Activated T-cell treated with anti-CD3 and anti-CD28 coated beads for 24 hours (primary cell): Measurements from ENCODE around the gene CHL1.

Experiments used
- DNase-seq: peaks from one replicate; pipeline ENCODE4 v3.0.0-alpha.2; 2020; ENCODE audit warnings: low read depth

Gene CHL1

DNA sequence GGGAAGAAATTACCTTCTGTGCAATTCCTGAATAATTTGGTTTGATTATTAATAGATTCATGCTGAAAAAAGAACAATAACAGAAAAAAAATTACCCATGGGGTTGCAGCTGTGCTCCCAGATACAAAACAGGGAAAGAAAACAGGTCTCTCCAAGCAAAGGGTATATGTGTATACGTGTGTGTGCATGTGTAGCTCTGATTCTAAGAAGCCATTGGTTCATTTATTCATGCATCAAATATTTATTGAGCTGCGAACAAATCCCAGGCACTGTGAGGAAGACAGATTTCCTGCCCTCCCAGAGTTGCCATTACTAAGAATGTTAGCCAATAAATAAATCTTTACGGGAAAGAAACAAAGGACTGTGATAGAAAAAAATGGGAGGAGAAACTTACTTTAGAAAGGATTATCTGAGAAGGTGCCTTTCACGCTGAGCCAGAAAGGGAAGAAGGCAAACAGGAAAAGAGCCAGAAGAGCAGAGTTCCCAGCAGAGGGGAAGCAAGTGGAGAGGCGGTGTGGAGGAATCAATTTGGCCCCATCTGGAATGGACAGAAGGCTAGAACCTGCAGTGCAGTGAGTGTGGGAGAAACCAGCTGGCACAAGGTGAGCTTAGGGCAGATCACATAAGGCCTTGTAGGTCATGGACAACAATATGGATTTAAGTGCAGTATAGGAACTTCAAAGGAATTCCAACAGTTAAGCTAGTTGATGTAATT lies 20.7 kb downstream of the CHL1 start:
- DNase-seq, result no peak

DNA sequence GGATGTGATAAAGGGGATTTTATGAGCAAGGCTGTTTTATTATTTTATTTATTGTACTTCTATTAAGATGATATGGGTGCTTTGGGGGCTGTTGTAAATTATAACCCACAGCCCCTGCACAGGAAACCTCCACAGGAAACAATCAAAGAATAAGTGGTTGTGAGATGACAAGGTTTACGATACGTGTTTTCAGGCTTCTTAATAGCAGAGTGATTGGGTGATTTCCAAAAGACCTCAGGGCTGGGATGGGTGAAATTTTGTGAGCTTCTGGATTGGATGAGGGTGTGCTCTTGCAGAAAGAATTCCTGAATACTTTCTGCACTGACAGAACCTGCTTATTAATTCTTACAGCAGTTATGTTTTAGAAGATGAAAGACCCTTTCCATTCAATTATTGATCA lies 21.4 kb downstream of the CHL1 start:
- no peak for DNase-seq

DNA sequence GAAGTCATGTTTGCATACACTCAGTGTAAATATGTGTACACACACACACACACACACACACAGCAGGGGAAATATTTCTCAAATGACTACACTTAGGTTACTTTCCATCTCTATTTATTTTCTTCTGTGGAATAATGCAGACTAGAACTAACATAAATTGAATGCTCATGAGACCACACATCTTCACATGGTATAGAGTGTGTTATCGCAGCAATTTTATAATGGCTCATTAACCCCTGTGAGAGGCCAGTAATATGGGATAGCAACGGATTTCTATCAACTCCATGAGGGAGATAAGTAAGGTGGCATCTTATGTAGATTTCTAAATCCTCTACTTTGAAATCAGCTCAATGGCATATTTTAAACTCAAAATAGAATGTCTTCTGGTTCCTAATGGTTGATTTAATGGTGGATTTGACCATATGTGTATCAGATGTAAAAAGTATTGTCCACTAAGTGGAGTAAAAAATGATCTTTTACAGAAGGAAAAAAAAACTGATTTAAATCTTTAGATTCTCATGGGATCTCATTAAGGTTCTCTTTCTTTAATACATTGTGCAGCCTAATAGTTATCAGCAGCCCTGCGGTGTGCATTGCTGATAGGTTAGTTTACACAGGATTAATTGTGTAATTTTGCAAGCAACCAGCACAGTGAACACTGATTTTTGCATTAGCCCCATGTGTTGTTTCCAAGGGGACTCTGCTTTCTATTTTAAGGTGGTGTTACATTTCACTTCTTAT lies 32.0 kb downstream of the CHL1 start:
- no peak for DNase-seq

DNA sequence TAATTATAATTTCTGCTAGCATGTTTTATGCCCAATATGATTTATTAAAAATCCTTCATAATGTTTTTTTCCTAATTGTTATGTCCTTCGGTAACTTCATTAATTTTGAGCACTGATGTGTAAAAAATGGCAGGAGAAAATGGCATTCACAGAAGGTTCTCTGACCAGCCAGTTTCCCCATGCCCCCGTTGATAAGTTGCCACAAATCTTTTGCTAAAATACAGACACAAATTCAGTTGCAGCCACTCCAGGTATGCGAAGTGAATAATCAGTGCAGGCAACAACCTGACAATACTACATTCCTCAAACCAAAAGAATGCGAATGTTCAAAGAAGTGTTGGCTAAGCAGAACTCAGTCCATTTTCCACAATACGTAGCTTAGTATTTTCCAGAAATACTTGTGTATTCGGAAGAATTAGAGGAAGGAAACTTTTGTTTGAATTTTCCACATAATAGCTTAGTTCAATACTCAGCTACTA lies 32.7 kb downstream of the CHL1 start:
- DNase-seq, result no peak

DNA sequence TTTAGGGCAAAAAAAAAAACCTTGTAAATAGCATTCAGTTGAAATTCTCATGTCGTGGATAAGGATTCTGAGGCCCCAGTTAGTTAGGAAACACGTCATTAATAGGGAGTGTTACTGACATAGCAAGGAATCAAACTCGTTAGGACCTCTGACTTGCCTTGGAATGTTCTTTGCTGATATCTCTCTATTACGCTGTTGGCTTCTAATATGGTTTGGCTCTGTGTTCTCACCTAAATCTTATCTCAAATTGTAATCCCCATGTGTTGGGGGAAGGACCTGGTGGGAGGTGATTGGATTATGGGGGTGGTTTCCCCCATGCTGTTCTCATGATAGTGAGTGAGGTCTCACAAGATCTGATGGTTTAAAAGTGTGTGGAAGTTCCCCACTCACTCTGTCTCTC lies 40.3 kb downstream of the CHL1 start:
- no peak for DNase-seq

DNA sequence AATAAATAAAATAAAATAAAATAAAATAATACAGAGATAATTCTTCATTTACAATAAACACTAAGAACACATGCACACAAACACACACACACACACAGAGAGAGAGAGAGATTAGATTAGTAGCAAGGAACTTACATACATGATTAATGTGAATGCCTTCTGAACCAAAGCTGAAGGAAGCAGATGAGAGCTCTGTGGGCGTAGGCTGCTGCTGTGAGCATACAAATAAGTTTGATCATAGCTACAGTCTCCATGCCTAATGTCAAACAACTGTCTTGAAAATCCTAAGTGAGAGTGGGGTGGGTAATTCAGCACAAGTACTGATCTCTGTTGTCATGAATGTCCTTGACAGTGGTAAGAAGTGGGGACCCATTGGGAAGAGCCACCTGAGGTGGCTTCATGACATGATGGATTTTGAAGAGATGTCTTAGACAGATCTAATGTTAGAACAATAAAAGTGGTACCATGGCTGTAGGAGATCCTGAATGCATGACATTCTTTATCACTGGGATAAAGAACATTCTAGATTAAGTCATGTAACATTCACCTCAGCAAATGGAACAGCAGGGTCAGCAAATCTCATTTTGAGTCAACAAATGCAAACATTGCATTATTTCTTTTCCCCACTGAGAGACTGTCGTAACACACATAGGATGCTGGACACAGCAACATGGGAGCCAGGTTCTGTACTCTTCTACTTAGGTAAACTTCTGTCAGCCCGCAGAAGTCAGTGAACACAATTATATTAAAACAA lies 46.2 kb downstream of the CHL1 start:
- no peak for DNase-seq

DNA sequence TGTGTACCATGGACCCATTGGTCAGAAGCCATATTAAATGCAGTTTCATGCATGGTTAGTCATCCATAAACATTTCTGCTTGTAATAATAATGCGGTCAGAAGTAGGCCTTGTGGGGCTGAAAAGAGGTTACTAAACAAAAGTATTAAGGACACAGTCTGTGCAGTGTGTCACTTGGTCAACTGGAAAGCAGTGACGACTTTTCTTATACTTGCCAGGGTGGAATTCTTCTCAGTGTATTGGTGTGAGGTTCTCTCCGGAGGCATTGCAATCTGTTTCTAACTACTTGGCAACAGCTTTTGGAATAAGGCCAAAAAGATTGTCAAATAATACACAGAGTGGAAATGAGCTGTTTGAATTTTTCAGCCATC lies 46.8 kb downstream of the CHL1 start:
- no peak for DNase-seq

DNA sequence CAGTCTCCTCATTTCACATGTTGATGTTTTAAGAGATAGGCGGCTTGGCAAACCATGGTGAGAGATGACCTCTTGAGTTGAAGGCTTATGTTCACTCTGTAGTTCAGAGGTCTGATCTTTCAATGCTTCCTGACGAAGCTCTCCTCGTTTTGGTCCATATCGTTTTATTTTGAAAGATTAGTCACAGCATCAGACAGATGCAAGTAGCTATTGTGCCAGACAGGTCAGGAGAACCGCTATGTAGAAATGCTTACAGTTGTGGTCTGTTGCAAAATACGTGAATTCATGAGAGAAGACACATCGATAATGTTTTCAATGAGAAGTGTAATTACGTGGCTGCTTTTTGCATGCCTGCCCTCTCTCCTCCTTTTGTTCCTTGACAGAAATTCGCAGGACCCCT lies 47.5 kb downstream of the CHL1 start:
- no peak for DNase-seq

DNA sequence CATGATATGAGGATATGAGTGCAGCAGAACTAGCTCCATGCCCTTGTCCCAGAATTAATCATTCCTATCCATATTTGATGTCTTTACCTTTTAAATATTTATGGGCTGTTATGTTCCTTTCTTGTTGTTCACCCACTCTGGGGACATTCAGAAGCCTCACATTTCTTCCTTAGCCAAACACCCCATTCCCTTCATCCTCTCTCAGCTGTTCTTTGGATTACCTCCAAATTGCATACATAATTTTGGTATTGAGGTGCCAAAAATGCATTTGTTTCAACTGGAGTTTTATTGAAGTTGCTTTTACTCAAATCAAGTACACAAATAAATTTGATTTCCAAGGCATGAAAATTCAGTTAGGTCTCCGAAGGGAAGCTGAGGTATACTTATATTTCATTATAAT lies 51.4 kb downstream of the CHL1 start:
- no peak for DNase-seq

DNA sequence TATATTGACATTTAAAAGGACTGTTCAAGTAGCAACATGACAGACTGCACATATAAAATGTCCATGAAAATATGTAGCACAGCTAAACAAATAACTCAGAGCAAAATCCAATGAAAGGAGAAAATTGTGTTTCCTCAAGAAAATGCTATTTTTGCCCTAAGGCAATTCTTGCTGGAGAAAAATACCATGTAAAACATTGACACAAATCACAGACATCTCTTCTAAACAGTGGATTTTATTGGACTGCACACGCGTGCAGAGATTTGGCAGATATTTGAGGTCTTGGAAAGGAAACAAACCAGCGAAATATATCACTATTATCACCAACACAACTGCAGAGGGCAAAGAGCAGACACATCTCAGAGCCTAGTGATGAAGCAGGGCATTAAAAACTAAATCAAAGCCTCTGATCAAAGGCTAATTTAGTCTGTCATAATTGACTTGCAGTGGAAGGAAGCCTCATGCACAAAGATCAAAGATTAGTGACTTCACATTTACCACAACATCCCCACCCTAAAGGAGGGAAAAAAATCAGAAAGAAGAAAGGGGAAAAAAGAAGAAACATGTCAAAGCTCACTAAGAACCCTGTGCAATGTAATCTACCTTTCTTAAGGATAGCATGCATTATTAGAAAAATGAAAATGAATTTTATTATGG lies 52.4 kb downstream of the CHL1 start:
- no peak for DNase-seq

DNA sequence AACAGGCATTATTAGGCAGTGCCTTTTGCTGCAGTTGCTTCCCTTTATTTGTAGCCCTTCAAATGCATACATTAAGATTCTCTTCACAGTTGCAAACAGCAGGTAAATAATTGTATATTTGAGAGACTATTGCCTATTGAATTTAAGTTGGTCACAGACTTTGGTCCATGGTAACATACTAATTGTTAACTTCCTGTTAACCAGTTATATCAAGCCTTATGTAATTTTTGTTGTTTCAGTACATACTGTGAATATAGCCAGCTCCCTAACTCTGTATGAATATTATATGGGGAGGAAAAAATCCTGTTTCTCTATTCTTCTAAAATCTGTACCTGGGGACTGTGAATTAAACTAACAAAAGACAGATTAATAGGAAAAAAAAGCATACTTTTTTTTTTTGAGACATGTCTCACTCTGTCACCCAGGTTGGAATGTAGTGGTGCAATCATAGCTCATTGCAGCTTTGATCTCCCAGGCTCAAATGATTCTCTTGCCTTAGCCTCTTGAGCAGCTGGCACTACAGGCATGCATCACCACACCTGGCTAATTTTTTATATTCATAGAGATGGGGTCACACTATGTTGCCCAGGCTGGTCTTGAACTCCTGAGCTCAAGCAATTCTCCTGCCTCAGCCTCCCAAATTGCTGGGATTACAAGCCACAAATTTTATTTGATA lies 53.2 kb downstream of the CHL1 start:
- DNase-seq, result no peak

DNA sequence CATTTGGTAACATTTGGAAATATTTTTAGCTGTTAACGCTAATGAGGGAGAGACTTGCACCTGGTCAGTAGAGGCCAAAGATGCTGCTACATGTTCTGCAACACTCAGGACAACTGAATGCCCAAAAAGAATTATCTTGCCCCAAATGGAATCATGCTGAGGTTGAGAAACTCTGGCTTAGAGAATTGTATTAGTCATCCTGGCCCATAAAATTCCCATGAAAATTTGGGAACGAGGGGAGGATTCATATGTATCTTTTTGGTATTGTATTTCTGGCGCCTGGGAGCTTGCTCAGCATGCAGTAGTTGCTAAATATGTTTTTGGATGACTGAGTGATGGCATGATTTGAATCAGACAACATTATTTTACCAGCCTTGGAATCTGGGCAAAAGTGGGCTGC lies 59.9 kb downstream of the CHL1 start:
- DNase-seq, result no peak

DNA sequence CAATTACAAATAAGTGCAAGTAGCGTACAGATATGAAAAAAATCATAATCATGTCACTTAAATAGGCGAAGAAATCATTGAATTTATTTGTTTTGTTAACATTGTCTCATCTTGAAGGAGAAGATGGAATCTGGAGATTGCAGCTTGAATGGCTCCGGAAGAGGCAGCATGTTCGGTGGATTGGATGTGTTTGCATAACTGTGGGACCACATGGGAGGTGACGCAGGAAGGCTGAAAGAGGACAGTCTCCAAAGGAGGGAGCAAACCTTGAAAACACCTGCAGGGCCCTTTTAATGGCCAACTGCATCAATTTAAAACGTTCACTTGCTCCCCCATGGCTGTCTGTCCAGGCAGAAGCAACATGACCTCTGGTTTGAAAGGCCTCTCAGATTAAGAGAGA lies 61.3 kb downstream of the CHL1 start:
- DNase-seq, result no peak

DNA sequence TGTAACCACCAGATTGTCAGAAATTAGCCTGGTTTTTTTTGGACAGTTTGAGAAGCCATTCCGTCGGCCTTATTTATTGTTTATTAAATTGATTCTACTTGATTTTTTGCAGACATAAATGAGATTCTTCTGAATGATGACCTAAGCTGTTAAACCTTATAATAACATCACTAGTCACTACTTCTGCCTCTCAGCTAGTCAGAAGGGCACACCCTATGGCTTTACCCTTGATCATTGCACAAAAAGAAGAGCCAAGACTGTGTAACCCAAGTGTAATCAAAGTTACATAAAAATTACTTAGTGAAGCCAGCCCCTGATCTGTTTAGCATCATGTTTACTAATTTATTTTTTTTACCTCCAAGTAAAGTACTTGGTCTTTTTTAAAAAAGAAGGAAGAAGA lies 64.3 kb downstream of the CHL1 start:
- no peak for DNase-seq

DNA sequence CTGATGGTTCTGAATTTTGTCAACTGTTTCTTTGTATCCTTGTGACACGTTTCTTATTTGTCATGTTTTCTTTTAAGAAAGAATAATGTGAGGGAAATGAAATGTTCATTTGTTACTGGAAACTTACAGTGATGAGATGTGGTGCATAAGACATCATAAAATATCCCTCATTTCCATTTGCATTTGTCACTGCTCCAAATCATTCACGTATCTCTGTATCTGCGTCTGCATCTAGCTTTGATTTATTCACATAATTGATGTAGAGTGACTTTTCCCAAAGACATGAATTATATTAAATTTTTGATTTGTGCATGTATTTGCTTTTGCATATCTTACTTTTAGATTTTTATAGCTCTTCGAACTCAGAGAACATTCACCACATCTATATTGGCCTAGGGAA lies 66.8 kb downstream of the CHL1 start:
- DNase-seq, result no peak

DNA sequence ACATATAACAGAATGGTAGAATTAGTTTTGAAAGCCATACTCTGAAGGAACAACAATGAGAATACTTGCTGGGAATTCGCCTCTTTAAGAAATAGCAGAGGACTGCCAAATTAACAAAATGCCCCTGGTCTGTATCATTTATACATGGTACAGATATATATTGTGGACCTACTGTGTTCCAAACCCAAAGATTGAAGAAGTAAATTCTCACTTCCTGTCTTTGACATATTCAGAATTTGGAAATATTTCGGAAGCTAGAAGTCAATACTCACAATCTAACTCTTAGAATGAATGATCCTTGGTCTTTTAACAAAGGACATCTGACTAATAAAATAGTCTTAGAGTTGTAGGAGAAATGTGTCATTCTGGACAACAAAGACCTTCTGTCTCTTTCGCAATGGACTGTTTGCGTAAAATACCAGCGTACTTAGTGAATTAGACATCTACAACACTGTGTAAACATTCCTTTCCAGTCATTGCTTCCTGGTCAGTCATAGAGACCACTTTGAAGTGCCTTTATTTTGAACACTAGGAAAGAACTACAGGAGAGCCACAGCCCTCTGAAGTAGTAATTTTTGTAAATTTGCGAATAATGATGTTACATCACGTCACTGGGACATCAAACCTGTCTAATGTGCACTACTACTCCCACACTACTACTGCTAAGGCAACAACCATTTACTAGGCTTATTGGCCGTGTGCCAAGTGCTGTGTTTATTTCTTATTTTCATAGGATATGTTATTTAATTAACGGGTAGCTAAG lies 68.0 kb downstream of the CHL1 start:
- no peak for DNase-seq

DNA sequence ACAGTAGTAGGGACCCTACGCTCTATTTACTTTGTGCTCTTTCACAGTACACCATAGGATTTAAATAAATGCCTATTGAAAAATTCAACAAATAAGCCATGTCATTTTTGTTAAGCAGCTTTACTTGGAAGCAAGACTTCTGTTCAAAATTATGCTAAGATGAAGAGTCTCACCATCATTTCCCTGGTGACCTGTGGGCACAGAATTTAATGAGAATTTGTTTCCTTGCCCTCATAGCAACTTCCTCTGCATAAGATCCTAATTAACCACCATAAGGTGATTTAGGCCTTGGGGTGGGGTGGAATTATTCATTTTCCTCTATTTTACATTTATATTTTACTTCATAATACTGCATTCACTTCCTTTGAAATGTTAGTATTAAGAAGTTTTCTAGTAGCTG lies 70.5 kb downstream of the CHL1 start:
- no peak for DNase-seq

DNA sequence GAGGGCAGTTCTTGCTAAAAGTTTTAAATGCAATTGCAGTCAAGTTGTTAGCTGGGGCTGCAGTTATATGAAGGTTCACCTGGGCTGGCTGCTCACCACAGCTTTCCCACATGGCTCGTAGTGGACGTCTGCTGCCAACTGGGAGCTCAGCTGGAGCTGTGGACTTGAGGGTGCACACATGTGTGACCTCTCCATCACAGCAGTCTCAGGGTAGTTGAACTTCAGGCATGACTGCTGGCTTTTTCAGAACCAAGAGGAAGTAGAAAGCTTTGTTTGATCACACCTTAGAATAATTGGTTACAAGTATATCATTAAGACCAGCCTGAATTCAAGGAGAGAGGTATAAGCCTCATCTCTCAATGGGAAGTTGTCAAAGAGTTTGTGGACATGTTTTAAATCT lies 74.1 kb downstream of the CHL1 start:
- no peak for DNase-seq

DNA sequence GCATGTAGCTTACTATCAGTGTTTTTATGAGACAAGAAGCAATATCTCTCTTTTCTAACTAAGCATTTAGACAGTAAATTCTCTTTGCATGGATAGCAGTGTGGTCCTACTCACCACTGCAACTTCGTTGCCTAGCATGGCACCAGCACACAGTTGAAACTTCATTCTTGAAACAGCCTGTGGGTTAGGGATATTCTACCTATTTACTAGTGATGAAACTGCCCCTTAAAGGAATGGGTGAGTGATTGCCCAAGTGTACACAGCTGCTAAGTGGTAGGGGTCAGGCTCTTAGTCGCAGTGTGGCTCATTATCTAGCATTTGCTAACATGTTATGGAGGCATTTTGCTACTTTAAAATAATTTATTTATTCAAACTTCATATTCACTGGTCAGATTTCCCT lies 78.4 kb downstream of the CHL1 start:
- DNase-seq, result no peak

DNA sequence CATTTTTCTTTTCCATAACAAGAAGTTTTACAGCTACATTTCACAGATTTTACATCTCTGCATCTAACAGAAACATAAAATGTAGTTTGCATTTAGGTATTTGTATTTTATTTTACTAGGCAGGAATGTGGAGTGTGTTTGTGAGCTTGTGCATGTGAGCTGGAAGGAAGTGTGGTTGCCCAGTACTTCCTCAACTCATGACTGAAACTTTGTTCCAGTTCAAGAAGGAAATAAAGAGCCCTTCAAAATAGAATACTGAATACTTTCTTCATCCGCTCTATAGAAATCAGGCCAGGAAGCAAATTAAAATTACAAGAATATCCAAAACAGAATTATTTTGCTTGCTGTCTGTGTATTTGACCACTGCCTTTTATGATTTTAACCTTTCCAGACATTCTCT lies 81.3 kb downstream of the CHL1 start:
- no peak for DNase-seq
